Suprapubic skin (tissue), 4 donors: Measurements from ENCODE around the gene REEP6. TPM values are rescaled to one million over a fixed set of nuclear protein-coding genes. Genes with fewer than 3 reads are reported as not detected.
"Not testable (repeated sequence)": the region's sequence is repeated elsewhere in the genome, so short reads cannot be mapped to it uniquely, and the experiment has no call there.

ENCODE experiments used
- DNase-seq, 2 donors: peaks; one replicate each; pipeline ENCODE4 v3.0.0-alpha.2; 2019; ENCODE audit warnings: low spot score in 2 of 2
- H3K27ac ChIP-seq: fragments of 200-600 bp; sonication (generic); one replicate; pipeline ENCODE4 v1.5.1; 2019
- H3K27me3 ChIP-seq: fragments of 200-600 bp; sonication (generic); one replicate; pipeline ENCODE4 v1.5.1; 2019
- H3K36me3 ChIP-seq: fragments of 200-600 bp; sonication (generic); one replicate; pipeline ENCODE4 v1.5.1; 2019
- H3K4me1 ChIP-seq: fragments of 200-600 bp; sonication (generic); one replicate; pipeline ENCODE4 v1.5.1; 2019
- H3K4me3 ChIP-seq: fragments of 200-600 bp; sonication (generic); one replicate; pipeline ENCODE4 v1.5.1; 2019; ENCODE audit warnings: mild to moderate bottlenecking
- H3K9me3 ChIP-seq: fragments of 200-600 bp; sonication (generic); one replicate; pipeline ENCODE4 v1.5.1; 2019
- CTCF ChIP-seq, 2 donors: fragments of 200-600 bp in 1 of 2; fragments of 450-650 bp in 1 of 2; sonication (generic) in 1 of 2; IDR thresholded peaks; one replicate each; pipeline ENCODE4 v1.5.1; 2016 to 2019; ENCODE audit warnings: antibody characterized with exemption in 2 of 2, mild to moderate bottlenecking in 1 of 2, moderate library complexity in 1 of 2
- EP300 ChIP-seq: sonication (generic); formaldehyde crosslinking; IDR thresholded peaks from one replicate; pipeline ENCODE4 v1.6.1; 2017; ENCODE audit warnings: antibody characterized with exemption
- POLR2A ChIP-seq, 2 donors: fragments of 450-650 bp; IDR thresholded peaks; one replicate each; pipeline ENCODE4 v1.6.1; 2017; ENCODE audit warnings: antibody characterized with exemption in 2 of 2, mild to moderate bottlenecking in 2 of 2, moderate library complexity in 2 of 2
- POLR2AphosphoS5 ChIP-seq, 3 donors: sonication (generic); formaldehyde crosslinking; IDR thresholded peaks; one replicate each; pipeline ENCODE4 v1.6.1; 2017; ENCODE audit warnings: antibody characterized with exemption in 3 of 3
- WGBS: methylation state at CpG from one replicate; pipeline ENCODE4 v1.1.5; 2018; 5-methylcytosine and 5-hydroxymethylcytosine counted together
- total RNA-seq, 4 donors: library from RNA; depleted of rRNA; stranded (reverse); fragments of >200 nt; gene quantifications; one replicate each; pipeline ENCODE4 v1.1.0, GENCODE V29; 2016

Gene REEP6
- total RNA-seq, 4 donors from 2014 or later: 3.2 to 11.8 (median 8.1) TPM

- H3K27me3 ChIP-seq: peaks cover 42% of the 10 kb centered on the region
- H3K4me1 ChIP-seq: peaks cover 57% of the 10 kb centered on the region
- no peak for TF ChIP-seq EP300
- no peak for TF ChIP-seq CTCF (IDR thresholded peaks at IDR 0.05)
- TF ChIP-seq POLR2AphosphoS5 (IDR thresholded peaks at IDR 0.05): no peak
- no peak for TF ChIP-seq POLR2A (IDR thresholded peaks at IDR 0.05)
These were observed 16.1 kb upstream of the REEP6 start for GRCh38 chr19:1474765-1475351.

GRCh38 chr19:1475751-1476437 lies 15.1 kb upstream of the REEP6 start:
- H3K27me3 ChIP-seq: peaks cover 32% of the 10 kb centered on the region
- H3K9me3 ChIP-seq: no peaks in the 10 kb centered on the region
- H3K27ac ChIP-seq: no peak overlapping the region
- TF ChIP-seq CTCF (IDR thresholded peaks at IDR 0.05) (no peak), POLR2A (IDR thresholded peaks at IDR 0.05) (no peak), EP300 (no peak), POLR2AphosphoS5 (IDR thresholded peaks at IDR 0.05) (no peak)
- no peak overlapping the region for H3K4me3 ChIP-seq
- peaks cover 47% of the 10 kb centered on the region for H3K4me1 ChIP-seq
- 94% methylated on average over 23 of the region's 31 CpGs for WGBS
- peaks cover 9% of the 10 kb centered on the region for H3K36me3 ChIP-seq
- DNase-seq: no peak

More at GRCh38 chr19:1474765-1475351, 16.1 kb upstream of the REEP6 start:
- peaks cover 9% of the 10 kb centered on the region for H3K36me3 ChIP-seq
- H3K4me3 ChIP-seq: no peak overlapping the region
- no peak overlapping the region for H3K27ac ChIP-seq
- DNase-seq: no peak
- 70% methylated on average over 6 of the region's 26 CpGs for WGBS
- no peaks in the 10 kb centered on the region for H3K9me3 ChIP-seq

- WGBS: 87% methylated on average over 9 of the region's 9 CpGs
- not testable (repeated sequence) for H3K9me3 ChIP-seq, DNase-seq, H3K36me3 ChIP-seq, H3K4me3 ChIP-seq, H3K27ac ChIP-seq
- H3K4me1 ChIP-seq: peaks cover 35% of the 10 kb centered on the region
- H3K27me3 ChIP-seq: peaks cover 20% of the 10 kb centered on the region
These were observed 13.9 kb upstream of the REEP6 start for GRCh38 chr19:1477056-1477455.

DNA sequence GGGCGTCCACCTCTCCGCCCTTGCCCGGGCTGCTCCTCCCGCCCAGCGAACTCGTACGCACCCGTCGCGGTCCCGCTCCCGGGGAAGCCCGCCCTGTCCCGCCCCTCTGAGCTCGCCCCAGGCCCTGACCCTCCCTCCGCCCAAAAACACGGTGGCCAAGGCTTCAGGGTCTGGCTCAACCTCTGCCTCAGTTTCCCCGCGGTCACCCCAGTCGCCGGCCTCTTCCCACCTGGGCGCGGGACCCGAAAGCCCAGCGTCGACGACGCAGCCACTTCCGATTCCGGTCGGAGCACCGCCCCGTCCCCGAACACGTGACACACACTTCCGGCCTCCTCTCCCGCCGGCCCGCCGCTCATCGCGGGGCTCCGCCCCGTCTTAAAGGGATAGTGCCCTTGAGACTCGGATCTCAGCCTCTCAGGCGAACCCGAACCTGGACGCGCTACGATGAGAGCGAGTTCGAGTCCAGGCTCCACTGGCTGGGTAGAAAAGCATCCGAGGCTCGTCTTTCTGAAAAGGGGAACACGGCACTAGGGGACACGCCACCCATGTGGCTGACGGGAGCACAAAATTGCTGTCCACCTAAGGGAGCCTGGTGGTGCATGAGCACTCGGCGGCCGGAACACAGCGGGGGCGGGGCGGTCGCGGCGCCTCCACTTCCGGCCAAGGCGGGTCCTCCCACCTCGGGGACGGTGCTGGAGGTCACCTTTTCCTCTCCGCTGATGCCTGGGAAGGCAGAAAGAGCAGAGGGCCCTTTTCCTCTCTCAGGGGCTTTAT lies 11.9 kb upstream of the REEP6 start, which contains the start of gene C19orf25:
C19orf25 (minus strand) TSS at position 282 of the 774 bp plus-strand sequence. CDS start 312 bp downstream, outside the sequence.
- H3K4me1 ChIP-seq: peaks cover 27% of the 10 kb centered on the region
- H3K27me3 ChIP-seq: peaks cover 1% of the 10 kb centered on the region
- WGBS: 8% methylated on average over 6 of the region's 71 CpGs
- TF ChIP-seq POLR2A (IDR thresholded peaks at IDR 0.05): peak in 1 of 2 donors; percentile 55
- TF ChIP-seq CTCF (IDR thresholded peaks at IDR 0.05): no peak
- TF ChIP-seq POLR2AphosphoS5 (IDR thresholded peaks at IDR 0.05): peak in 2 of 3 donors; percentile 35 to 71
- no peak for TF ChIP-seq EP300
- peaks cover 9% of the 10 kb centered on the region for H3K36me3 ChIP-seq
- H3K27ac ChIP-seq: peak within 1 kb of the TSS; percentile 70
- peak within 1 kb of the TSS; percentile 92 for H3K4me3 ChIP-seq
- DNase-seq: peak; percentile 96
- H3K9me3 ChIP-seq: no peaks in the 10 kb centered on the region

DNA sequence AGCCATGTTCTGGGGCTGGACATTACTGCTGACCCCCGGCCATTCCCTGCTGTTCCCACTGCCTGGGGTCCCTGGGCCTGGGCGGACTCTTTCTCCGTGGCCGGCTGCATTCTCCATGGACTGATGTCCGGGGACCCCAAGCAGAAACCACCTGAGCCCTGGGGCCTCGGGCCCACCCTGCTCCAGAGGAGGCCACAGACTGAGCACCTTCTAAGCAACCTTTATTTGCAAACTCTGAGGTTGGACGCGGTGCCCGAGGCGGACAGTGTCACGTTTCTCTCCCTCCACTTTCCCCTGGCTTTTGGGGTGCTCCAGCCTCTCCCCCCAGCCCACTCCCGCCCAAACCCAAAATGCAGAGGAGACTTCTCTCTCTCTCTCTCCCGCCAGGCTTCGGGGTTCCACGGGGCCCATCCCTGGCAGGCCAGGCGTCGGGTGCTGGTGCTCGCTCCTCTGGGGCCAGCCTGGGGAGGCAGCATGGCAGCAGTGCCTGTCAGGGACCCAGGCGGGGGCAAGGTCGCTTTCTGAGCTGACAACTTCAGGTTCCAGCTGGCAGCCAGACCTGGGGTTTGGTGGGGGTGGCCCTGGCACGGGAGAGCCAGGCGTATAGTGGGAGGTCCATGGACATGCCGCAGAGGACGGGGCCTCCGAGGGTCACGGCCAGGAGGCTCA lies 9.6 kb upstream of the REEP6 start:
- H3K4me1 ChIP-seq: peaks cover 24% of the 10 kb centered on the region
- H3K4me3 ChIP-seq: no peak overlapping the region
- H3K9me3 ChIP-seq: no peaks in the 10 kb centered on the region
- peak in 1 of 2 donors; percentile 54 for DNase-seq
- H3K27ac ChIP-seq: no peak overlapping the region
- H3K36me3 ChIP-seq: no peaks in the 10 kb centered on the region
- WGBS: 80% methylated on average over 3 of the region's 26 CpGs
- H3K27me3 ChIP-seq: no peaks in the 10 kb centered on the region
- no peak for TF ChIP-seq POLR2AphosphoS5 (IDR thresholded peaks at IDR 0.05)
- TF ChIP-seq POLR2A (IDR thresholded peaks at IDR 0.05): no peak
- no peak for TF ChIP-seq EP300
- no peak for TF ChIP-seq CTCF (IDR thresholded peaks at IDR 0.05)
